Activated CD8-positive, alpha-beta memory T cell treated with anti-CD3 and anti-CD28 coated beads, Interleukin-2, amount 50 U/mL, for 4 hours (primary cell): ENCODE data around the gene LMAN2.
"Not testable (repeated sequence)": the region's sequence is repeated elsewhere in the genome, so short reads cannot be mapped to it uniquely, and the experiment has no call there.

Source experiments
- DNase-seq: peaks from one replicate; pipeline ENCODE4 v3.0.0-alpha.2; 2020

The LMAN2 gene

GRCh38 chr5:177378884-177379883, 27.7 kb upstream of the LMAN2 start:
- no peak for DNase-seq

GRCh38 chr5:177377851-177378776, 26.6 kb upstream of the LMAN2 start:
- DNase-seq, result no peak

GRCh38 chr5:177376107-177376506, 24.6 kb upstream of the LMAN2 start:
- DNase-seq, result no peak

- DNase-seq, result not testable (repeated sequence)
Measured at GRCh38 chr5:177375516-177375915, 24.0 kb upstream of the LMAN2 start.

- no peak for DNase-seq
Measured at GRCh38 chr5:177374211-177374610, 22.7 kb upstream of the LMAN2 start.

GRCh38 chr5:177373806-177374205, 22.3 kb upstream of the LMAN2 start:
- DNase-seq, result no peak

- peak; percentile 37 for DNase-seq
Measured at GRCh38 chr5:177372910-177373309, 21.4 kb upstream of the LMAN2 start.

- DNase-seq, result peak; percentile 49
Measured at GRCh38 chr5:177372034-177372896, 20.8 kb upstream of the LMAN2 start.

GRCh38 chr5:177371120-177372033, 19.9 kb upstream of the LMAN2 start:
- no peak for DNase-seq

- no peak for DNase-seq
Measured at GRCh38 chr5:177370488-177371119, 19.1 kb upstream of the LMAN2 start.

GRCh38 chr5:177369645-177370440, 18.4 kb upstream of the LMAN2 start:
- DNase-seq, result no peak

GRCh38 chr5:177368869-177369644, 17.6 kb upstream of the LMAN2 start:
- peak; percentile 35 for DNase-seq

- no peak for DNase-seq
Measured at GRCh38 chr5:177367981-177368868, 16.8 kb upstream of the LMAN2 start.

- DNase-seq, result no peak
Measured at GRCh38 chr5:177367323-177367848, 15.9 kb upstream of the LMAN2 start.

- DNase-seq, result no peak
Measured at GRCh38 chr5:177366528-177367322, 15.3 kb upstream of the LMAN2 start.

- no peak for DNase-seq
Measured at GRCh38 chr5:177365845-177366527, 14.5 kb upstream of the LMAN2 start.
